Epithelial cell of esophagus (primary cell): Measurements from ENCODE around the gene KANTR.
A peak's percentile ranks its signal among the peaks of the same experiment; 100 is the strongest.
"Not testable (repeated sequence)": the region's sequence is repeated elsewhere in the genome, so short reads cannot be mapped to it uniquely, and the experiment has no call there.

Experiments
- DNase-seq: peaks from one replicate; pipeline ENCODE4 v3.0.0; 2010; ENCODE audit warnings: low read depth
- H3K4me3 ChIP-seq: 2 replicates; pipeline ENCODE4 v1.5.1; 2011; ENCODE audit warnings: mild to moderate bottlenecking, low read length, control low read depth
- TF ChIP-seq, protein P1 (sequence below): IDR thresholded peaks from 2 replicates; pipeline ENCODE4 v1.5.1; 2011; ENCODE audit warnings: low read depth, mild to moderate bottlenecking, low read length, control low read depth, inconsistent platforms; ENCODE audit not compliant: insufficient read depth; ENCODE audit errors: missing control alignments

The KANTR gene

DNA sequence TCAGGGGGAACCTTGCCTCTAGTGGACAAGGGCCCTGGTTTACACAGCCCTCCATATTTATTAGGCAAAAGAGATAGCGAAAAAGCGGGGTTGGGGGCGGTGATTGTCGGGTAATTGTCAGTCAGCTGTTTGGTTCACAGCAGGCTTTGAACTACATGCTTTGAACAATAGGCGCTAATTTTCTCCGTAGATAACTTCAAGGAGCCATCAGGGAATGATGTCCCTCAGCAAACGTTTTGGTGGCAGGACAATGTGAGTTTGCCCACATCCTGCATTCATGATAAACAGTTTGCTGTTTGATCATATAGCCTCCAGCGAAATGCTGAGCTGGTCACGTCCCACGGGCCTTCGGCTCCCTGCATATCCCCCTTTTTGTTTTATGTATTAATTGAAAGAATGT, 65.2 kb downstream of the KANTR start:
- DNase-seq, result no peak
- TF ChIP-seq, protein P1, sequence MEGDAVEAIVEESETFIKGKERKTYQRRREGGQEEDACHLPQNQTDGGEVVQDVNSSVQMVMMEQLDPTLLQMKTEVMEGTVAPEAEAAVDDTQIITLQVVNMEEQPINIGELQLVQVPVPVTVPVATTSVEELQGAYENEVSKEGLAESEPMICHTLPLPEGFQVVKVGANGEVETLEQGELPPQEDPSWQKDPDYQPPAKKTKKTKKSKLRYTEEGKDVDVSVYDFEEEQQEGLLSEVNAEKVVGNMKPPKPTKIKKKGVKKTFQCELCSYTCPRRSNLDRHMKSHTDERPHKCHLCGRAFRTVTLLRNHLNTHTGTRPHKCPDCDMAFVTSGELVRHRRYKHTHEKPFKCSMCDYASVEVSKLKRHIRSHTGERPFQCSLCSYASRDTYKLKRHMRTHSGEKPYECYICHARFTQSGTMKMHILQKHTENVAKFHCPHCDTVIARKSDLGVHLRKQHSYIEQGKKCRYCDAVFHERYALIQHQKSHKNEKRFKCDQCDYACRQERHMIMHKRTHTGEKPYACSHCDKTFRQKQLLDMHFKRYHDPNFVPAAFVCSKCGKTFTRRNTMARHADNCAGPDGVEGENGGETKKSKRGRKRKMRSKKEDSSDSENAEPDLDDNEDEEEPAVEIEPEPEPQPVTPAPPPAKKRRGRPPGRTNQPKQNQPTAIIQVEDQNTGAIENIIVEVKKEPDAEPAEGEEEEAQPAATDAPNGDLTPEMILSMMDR, result no peak
- H3K4me3 ChIP-seq, result no peak overlapping the region

DNA sequence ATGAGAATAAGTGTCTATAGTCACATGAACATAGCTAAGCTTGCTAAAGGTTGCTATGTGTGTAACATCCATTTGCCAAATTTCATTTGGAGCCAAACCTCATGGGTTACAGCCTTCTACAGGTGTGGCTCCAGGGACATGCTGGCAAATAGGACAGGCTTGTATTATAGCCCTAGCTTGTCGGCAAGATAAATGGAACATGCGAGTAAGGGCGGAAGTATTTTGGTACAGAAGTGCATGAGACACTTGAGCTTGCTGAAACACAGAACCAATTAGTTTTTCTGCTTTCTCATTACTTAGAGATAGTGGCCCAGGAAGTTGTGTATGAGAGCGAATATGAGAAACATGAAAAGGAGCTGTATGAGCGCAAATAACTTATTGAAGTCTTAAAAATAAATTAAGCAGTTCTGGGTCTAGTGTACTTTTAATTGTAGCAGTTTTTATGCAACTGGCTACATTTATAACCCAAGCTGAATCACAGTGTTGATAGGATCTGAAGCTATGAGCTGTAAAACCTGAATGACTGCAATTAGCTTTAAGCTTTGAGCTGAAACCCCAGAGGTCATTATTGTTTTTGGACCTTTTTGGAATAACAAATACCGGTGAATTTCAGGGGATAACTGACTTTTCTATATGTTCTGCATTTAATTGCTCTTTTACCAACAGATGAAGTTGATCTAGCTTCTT, 66.5 kb downstream of the KANTR start:
- peak; percentile 29 for DNase-seq
- TF ChIP-seq, protein P1, result no peak

DNA sequence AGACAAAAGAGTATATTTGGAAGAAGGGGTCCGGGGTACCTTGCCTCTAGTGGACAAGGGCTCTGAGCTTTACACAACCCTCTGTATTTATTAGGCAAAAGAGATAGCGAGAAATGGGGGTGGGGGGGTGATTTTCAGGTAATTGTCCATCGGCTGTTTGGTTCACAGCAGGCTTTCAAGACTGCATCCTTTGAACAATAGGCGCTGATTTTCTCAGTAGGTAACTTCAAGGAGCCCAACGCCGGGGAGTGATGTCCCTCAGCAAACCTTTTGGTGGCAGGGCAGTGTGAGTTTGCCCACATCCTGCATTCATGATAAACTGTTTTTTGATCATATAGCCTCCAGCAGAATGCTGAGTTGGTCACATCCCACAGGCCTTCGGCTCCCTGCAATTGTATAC, 69.5 kb downstream of the KANTR start:
- H3K4me3 ChIP-seq, result no peak overlapping the region
- no peak for DNase-seq
- TF ChIP-seq, protein P1, result no peak

More for the DNA sequence above, 66.5 kb downstream of the KANTR start:
- no peak overlapping the region for H3K4me3 ChIP-seq

DNA sequence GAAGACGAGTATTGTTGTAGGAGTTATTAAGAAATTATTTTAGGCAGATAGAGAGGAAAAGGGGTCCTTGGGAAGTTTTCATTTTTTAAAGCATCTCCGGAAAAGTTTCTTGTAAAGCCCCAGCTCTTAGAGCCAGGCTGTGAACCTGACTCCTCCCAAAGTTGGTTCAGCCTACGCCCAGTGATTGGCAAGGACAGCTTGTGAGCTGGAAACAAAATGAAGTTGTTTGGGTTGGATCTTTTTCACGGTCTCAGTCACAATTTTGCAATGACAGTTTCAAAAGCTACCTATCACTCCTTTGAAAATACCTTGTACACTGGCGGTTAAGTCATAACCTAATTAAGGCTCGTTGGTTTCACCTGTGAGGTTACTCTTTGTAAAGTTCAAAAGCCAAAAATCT, 70.6 kb downstream of the KANTR start:
- not testable (repeated sequence) for DNase-seq, H3K4me3 ChIP-seq

DNA sequence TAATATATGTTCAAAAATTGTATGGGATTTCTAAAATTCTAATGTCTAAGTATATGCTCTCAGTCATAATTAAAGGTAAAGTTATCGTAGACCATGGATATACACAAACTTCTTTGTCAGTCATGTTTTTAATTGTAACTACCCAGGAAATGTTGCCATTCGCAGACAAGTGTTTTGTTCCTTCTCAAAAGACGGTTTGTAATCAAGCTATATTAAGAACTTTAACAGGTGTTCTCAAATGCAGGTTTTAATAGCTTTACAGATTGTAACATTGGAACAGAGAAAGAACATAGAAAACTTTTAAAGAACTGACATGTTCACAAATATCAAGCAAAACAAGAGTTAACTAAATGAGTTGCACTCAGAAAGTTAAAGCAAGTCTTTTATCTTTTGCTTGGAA, 72.2 kb downstream of the KANTR start:
- no peak overlapping the region for H3K4me3 ChIP-seq
- no peak for DNase-seq
- TF ChIP-seq, protein P1, result no peak

DNA sequence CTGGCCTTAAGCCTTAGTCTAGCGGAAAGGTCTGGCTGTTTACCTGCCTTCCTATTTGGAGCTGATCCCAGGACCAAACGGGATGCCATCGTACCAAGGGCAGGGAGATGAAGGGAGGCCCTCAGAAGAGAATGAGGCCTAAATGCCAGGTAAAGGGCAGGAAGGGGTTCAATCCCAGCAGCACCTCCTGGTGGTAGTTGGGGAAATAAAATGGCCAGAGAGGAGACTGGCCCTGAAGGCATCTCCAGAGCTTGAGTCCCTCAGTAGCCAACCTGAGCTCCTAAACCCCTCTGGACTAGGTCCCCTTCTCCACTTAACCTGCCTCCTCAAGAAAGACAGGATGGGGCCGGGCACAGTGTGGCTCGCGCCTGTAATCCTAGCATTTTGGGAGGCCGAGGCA, 77.4 kb downstream of the KANTR start:
- no peak for DNase-seq
- TF ChIP-seq, protein P1, result no peak
- H3K4me3 ChIP-seq, result no peak overlapping the region
